ENCODE results near the gene SH2D7. TPM values are rescaled to one million over a fixed set of nuclear protein-coding genes. Genes with fewer than 3 reads are reported as not detected.

SH2D7 gene
- total and polyA plus RNA-seq, 2 experiments from 2014 or later, result 0.31 TPM; not detected in 1

DNA sequence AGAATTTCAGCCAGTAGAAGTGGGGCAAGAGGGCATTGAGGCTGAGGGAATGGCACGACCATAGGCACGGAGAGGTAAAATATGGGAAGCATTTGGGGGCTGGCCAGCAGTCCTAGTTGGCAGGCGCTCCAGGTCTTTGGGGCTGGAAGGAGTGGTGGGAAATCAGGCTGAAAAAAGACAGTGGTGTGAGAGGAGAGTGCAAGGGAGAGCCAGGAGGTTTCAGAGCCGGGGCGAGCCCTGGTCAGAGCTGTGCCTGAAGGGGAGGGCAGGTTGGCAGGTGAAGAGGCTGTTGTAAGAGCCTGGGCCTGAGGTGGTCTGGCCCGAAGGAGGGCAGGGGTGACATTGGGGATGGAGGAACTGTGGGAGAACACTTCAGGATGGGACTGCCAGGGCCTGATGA, 55.2 kb downstream of the SH2D7 start:
- no peaks in the 10 kb centered on the region for H3K9me2 ChIP-seq (ENCODE audit: insufficient read depth)
- no peak overlapping the region for H3K4me3 ChIP-seq
- Mint-ChIP-seq H3K36me3 (ENCODE audit: low read depth) (no peaks in the 10 kb centered on the region; the same call in 2 of the 3 replicates), H3K27me3 (ENCODE audit: insufficient read depth, low read depth, poor library complexity) (peaks cover 7% of the 10 kb centered on the region), H3K27ac (no peak overlapping the region; the same call in 1 of the 2 replicates), H3K4me1 (peaks cover 21% of the 10 kb centered on the region), H3K9me3 (no peaks in the 10 kb centered on the region), H3K4me3 (peak overlapping the region; percentile 48)
- peaks cover 15% of the 10 kb centered on the region for H3K4me1 ChIP-seq (ENCODE audit: insufficient read depth)
- H2AFZ ChIP-seq, result no peak overlapping the region
- peaks cover 22% of the 10 kb centered on the region for H3K79me2 ChIP-seq (replicated peaks; ENCODE audit: insufficient read depth)
- no peak overlapping the region for H3K4me2 ChIP-seq
- no peak for DNase-seq (ENCODE audit: low spot score)
- H4K20me1 ChIP-seq (replicated peaks; ENCODE audit: insufficient read depth), result peaks cover 10% of the 10 kb centered on the region
- ATAC-seq, result no peak
- H3F3A ChIP-seq (replicated peaks; ENCODE audit: low read depth), result no peaks in the 10 kb centered on the region; the same call in 1 of the 2 replicates
- H3K36me3 ChIP-seq (ENCODE audit: insufficient read depth), result no peaks in the 10 kb centered on the region
- no peak for TF ChIP-seq ZNF114 (CRISPR knock-in tag; IDR thresholded peaks at IDR 0.05)
- TF ChIP-seq CREB1 (CRISPR knock-in tag; IDR thresholded peaks at IDR 0.05; ENCODE audit: low read depth), result no peak
- TF ChIP-seq, protein P1, sequence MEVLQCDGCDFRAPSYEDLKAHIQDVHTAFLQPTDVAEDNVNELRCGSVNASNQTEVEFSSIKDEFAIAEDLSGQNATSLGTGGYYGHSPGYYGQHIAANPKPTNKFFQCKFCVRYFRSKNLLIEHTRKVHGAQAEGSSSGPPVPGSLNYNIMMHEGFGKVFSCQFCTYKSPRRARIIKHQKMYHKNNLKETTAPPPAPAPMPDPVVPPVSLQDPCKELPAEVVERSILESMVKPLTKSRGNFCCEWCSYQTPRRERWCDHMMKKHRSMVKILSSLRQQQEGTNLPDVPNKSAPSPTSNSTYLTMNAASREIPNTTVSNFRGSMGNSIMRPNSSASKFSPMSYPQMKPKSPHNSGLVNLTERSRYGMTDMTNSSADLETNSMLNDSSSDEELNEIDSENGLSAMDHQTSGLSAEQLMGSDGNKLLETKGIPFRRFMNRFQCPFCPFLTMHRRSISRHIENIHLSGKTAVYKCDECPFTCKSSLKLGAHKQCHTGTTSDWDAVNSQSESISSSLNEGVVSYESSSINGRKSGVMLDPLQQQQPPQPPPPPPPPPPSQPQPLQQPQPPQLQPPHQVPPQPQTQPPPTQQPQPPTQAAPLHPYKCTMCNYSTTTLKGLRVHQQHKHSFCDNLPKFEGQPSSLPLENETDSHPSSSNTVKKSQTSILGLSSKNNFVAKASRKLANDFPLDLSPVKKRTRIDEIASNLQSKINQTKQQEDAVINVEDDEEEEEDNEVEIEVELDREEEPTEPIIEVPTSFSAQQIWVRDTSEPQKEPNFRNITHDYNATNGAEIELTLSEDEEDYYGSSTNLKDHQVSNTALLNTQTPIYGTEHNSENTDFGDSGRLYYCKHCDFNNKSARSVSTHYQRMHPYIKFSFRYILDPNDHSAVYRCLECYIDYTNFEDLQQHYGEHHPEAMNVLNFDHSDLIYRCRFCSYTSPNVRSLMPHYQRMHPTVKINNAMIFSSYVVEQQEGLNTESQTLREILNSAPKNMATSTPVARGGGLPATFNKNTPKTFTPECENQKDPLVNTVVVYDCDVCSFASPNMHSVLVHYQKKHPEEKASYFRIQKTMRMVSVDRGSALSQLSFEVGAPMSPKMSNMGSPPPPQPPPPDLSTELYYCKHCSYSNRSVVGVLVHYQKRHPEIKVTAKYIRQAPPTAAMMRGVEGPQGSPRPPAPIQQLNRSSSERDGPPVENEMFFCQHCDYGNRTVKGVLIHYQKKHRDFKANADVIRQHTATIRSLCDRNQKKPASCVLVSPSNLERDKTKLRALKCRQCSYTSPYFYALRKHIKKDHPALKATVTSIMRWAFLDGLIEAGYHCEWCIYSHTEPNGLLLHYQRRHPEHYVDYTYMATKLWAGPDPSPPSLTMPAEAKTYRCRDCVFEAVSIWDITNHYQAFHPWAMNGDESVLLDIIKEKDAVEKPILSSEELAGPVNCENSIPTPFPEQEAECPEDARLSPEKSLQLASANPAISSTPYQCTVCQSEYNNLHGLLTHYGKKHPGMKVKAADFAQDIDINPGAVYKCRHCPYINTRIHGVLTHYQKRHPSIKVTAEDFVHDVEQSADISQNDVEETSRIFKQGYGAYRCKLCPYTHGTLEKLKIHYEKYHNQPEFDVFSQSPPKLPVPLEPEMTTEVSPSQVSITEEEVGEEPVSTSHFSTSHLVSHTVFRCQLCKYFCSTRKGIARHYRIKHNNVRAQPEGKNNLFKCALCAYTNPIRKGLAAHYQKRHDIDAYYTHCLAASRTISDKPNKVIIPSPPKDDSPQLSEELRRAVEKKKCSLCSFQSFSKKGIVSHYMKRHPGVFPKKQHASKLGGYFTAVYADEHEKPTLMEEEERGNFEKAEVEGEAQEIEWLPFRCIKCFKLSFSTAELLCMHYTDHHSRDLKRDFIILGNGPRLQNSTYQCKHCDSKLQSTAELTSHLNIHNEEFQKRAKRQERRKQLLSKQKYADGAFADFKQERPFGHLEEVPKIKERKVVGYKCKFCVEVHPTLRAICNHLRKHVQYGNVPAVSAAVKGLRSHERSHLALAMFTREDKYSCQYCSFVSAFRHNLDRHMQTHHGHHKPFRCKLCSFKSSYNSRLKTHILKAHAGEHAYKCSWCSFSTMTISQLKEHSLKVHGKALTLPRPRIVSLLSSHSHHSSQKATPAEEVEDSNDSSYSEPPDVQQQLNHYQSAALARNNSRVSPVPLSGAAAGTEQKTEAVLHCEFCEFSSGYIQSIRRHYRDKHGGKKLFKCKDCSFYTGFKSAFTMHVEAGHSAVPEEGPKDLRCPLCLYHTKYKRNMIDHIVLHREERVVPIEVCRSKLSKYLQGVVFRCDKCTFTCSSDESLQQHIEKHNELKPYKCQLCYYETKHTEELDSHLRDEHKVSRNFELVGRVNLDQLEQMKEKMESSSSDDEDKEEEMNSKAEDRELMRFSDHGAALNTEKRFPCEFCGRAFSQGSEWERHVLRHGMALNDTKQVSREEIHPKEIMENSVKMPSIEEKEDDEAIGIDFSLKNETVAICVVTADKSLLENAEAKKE (CRISPR knock-in tag; IDR thresholded peaks at IDR 0.05), result no peak
- no peak for TF ChIP-seq EZH2 (IDR thresholded peaks at IDR 0.05; ENCODE audit: low read depth, unreplicated experiment)
- no peak for TF ChIP-seq REST (IDR thresholded peaks at IDR 0.05; ENCODE audit: unreplicated experiment)
- TF ChIP-seq JUNB (IDR thresholded peaks at IDR 0.05; ENCODE audit: unreplicated experiment), result no peak
- TF ChIP-seq ETS1 (IDR thresholded peaks at IDR 0.05), result no peak
- TF ChIP-seq STAT1 (IDR thresholded peaks at IDR 0.05; ENCODE audit: unreplicated experiment), result no peak
- TF ChIP-seq NANOG (IDR thresholded peaks at IDR 0.05; ENCODE audit: borderline replicate concordance), result no peak
- no peak for TF ChIP-seq ZNF331 (CRISPR knock-in tag; IDR thresholded peaks at IDR 0.05; ENCODE audit: low read depth)
- TF ChIP-seq, protein P2, sequence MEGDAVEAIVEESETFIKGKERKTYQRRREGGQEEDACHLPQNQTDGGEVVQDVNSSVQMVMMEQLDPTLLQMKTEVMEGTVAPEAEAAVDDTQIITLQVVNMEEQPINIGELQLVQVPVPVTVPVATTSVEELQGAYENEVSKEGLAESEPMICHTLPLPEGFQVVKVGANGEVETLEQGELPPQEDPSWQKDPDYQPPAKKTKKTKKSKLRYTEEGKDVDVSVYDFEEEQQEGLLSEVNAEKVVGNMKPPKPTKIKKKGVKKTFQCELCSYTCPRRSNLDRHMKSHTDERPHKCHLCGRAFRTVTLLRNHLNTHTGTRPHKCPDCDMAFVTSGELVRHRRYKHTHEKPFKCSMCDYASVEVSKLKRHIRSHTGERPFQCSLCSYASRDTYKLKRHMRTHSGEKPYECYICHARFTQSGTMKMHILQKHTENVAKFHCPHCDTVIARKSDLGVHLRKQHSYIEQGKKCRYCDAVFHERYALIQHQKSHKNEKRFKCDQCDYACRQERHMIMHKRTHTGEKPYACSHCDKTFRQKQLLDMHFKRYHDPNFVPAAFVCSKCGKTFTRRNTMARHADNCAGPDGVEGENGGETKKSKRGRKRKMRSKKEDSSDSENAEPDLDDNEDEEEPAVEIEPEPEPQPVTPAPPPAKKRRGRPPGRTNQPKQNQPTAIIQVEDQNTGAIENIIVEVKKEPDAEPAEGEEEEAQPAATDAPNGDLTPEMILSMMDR (conservative IDR thresholded peaks at IDR 0.05; ENCODE audit: low read depth in 2 of 2), result no peak
- no peak for TF ChIP-seq POLR2AphosphoS5 (IDR thresholded peaks at IDR 0.05; ENCODE audit: low read depth)
- no peak for TF ChIP-seq EZH2phosphoT487 (IDR thresholded peaks at IDR 0.05; ENCODE audit: unreplicated experiment)
- H3K27me3 ChIP-seq (ENCODE audit: insufficient read depth), result peaks cover 8% of the 10 kb centered on the region; the same call in 1 of the 2 replicates
- no peak overlapping the region for H3K27ac ChIP-seq (ENCODE audit: low read depth)
